Liver (tissue), 9 donors: ENCODE data around the gene DNAJC7. TPM values are rescaled to one million over a fixed set of nuclear protein-coding genes. Genes with fewer than 3 reads are reported as not detected.

Experiments
- DNase-seq: peaks from one replicate; pipeline ENCODE4 v3.0.0-alpha.2; 2017; ENCODE audit warnings: low spot score
- H3K27ac ChIP-seq, 2 donors: one replicate each; pipeline ENCODE4 v1.7.0; 2013; ENCODE audit warnings: inconsistent platforms in 2 of 2, low read length in 2 of 2, control low read depth in 1 of 2, low read depth in 1 of 2, mild to moderate bottlenecking in 1 of 2
- H3K27me3 ChIP-seq, 4 donors: one replicate each; pipeline versions ENCODE4 v1.6.1 to v1.7.0; 2013; ENCODE audit warnings: low read length in 3 of 4, inconsistent platforms in 1 of 4, mild to moderate bottlenecking in 1 of 4, moderate library complexity in 1 of 4; ENCODE audit not compliant: control insufficient read depth in 4 of 4, insufficient read depth in 4 of 4
- H3K36me3 ChIP-seq, 4 donors: one replicate each; pipeline versions ENCODE4 v1.6.1 to v1.7.0; 2013; ENCODE audit warnings: low read length in 3 of 4, mild to moderate bottlenecking in 3 of 4, low read depth in 1 of 4, moderate library complexity in 1 of 4; ENCODE audit not compliant: control insufficient read depth in 4 of 4, insufficient read depth in 3 of 4
- H3K4me1 ChIP-seq, 4 donors: one replicate each; pipeline versions ENCODE4 v1.6.1 to v1.7.0; 2013; ENCODE audit warnings: low read length in 3 of 4, mild to moderate bottlenecking in 3 of 4, moderate library complexity in 1 of 4; ENCODE audit not compliant: control insufficient read depth in 4 of 4, insufficient read depth in 4 of 4
- H3K4me3 ChIP-seq, 3 donors: one replicate each; pipeline versions ENCODE4 v1.6.1 to v1.7.0; 2013; ENCODE audit warnings: low read length in 3 of 3, control low read depth in 1 of 3, low read depth in 1 of 3, mild to moderate bottlenecking in 1 of 3
- H3K9ac ChIP-seq, 2 donors: one replicate each; pipeline ENCODE4 v1.7.0; 2013; ENCODE audit warnings: low read length in 2 of 2, mild to moderate bottlenecking in 2 of 2, moderate library complexity in 2 of 2, control low read depth in 1 of 2, low read depth in 1 of 2
- H3K9me3 ChIP-seq, 4 donors: one replicate each; pipeline versions ENCODE4 v1.6.1 to v1.7.0; 2013; ENCODE audit warnings: low read length in 3 of 4; ENCODE audit not compliant: control insufficient read depth in 4 of 4
- EGR1 ChIP-seq, 2 donors: IDR thresholded peaks; 2 replicates each; pipeline ENCODE4 v1.6.1; 2016 to 2018; ENCODE audit warnings: antibody characterized with exemption in 2 of 2, low read depth in 2 of 2
- HNF4A ChIP-seq, 2 donors: conservative IDR thresholded peaks; 2 replicates each; pipeline ENCODE4 v1.6.1; 2016; ENCODE audit warnings: antibody characterized with exemption in 2 of 2, mild to moderate bottlenecking in 2 of 2
- JUND ChIP-seq, 2 donors: IDR thresholded peaks; 2 replicates each; pipeline ENCODE4 v1.6.1; 2016; ENCODE audit warnings: antibody characterized with exemption in 2 of 2
- NR2F2 ChIP-seq: IDR thresholded peaks from 2 replicates; pipeline ENCODE4 v1.6.1; 2016; ENCODE audit warnings: antibody characterized with exemption
- RAD21 ChIP-seq, 2 donors: IDR thresholded peaks; 2 replicates each; pipeline ENCODE4 v1.6.1; 2016; ENCODE audit warnings: antibody characterized with exemption in 2 of 2, mild to moderate bottlenecking in 2 of 2
- RXRA ChIP-seq, 2 donors: IDR thresholded peaks; 2 replicates each; pipeline ENCODE4 v1.6.1; 2017 to 2018; ENCODE audit warnings: antibody characterized with exemption in 2 of 2, mild to moderate bottlenecking in 1 of 2
- TAF1 ChIP-seq: conservative IDR thresholded peaks from 2 replicates; pipeline ENCODE4 v1.6.1; 2016; ENCODE audit warnings: antibody characterized with exemption, mild to moderate bottlenecking
- YY1 ChIP-seq: IDR thresholded peaks from 2 replicates; pipeline ENCODE4 v1.6.1; 2016; ENCODE audit warnings: antibody characterized with exemption, mild to moderate bottlenecking
- WGBS: extraction: QIAGEN DNeasy Blood & Tissue Kit; methylation state at CpG from one replicate; pipeline ENCODE4 v1.1.7; 2013; 5-methylcytosine and 5-hydroxymethylcytosine counted together
- polyA plus RNA-seq, 2 donors: library from polyadenylated mRNA; stranded (reverse) in 1 of 2; unstranded in 1 of 2; fragments of 200-250 nt in 1 of 2; fragments of >200 nt in 1 of 2; fragmentation: Nextera tagmentation in 1 of 2; extraction: Ambion mirVana in 1 of 2; gene quantifications; one replicate each; pipeline versions ENCODE4 v1.2.1 to v1.2.3, GENCODE V29; 2013 to 2015
- total RNA-seq, 2 donors: library from RNA; depleted of rRNA; stranded (reverse); fragments of >200 nt; gene quantifications; one replicate each; pipeline ENCODE4 v1.2.3, GENCODE V29; 2014
- TF ChIP-seq, protein P1 (sequence below): fragments of 150-350 bp; IDR thresholded peaks from 2 replicates; pipeline ENCODE4 v1.5.1; 2017; ENCODE audit warnings: improper control_type of control experiment, low read depth, low read length; ENCODE audit not compliant: missing input control
- TF ChIP-seq, protein P2 (sequence below): IDR thresholded peaks from 2 replicates; pipeline ENCODE4 v1.6.1; 2016; ENCODE audit warnings: antibody characterized with exemption
- TF ChIP-seq, protein P3 (sequence below): IDR thresholded peaks from 2 replicates; pipeline ENCODE4 v1.6.1; 2016; ENCODE audit warnings: antibody characterized with exemption
- TF ChIP-seq, protein P4 (sequence below): IDR thresholded peaks from 2 replicates; pipeline ENCODE4 v1.6.1; 2016; ENCODE audit warnings: antibody characterized with exemption
- TF ChIP-seq, protein P5 (sequence below): IDR thresholded peaks from 2 replicates; pipeline ENCODE4 v1.6.1; 2016; ENCODE audit warnings: antibody characterized with exemption, mild to moderate bottlenecking
- donor health status: healthy.
- donor health status: healthy.
- donor health status: healthy.
- donor health status: healthy.
- donor health status: healthy.

The DNAJC7 gene
- total and polyA plus RNA-seq, 4 donors = 28.7 to 33.9 (median 30.6) TPM

DNA sequence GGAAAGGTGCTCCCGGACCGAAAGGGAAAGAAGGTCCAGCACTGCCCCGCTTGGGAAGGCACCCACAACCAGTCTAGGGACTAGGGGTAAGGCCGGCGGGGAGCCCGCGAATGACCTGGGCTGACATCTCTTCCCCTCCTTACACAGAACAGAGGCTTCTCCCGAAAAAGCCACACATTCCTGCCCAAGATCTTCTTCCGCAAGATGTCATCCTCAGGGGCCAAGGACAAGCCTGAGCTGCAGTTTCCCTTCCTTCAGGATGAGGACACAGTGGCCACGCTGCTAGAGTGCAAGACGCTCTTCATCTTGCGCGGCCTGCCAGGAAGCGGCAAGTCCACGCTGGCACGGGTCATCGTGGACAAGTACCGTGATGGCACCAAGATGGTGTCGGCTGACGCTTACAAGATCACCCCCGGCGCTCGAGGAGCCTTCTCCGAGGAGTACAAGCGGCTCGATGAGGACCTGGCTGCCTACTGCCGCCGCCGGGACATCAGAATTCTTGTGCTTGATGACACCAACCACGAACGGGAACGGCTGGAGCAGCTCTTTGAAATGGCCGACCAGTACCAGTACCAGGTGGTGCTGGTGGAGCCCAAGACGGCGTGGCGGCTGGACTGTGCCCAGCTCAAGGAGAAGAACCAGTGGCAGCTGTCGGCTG is 49.2 kb downstream of the DNAJC7 start:
- Histone ChIP-seq H3K9ac (no peak overlapping the region), H3K4me1 (peaks cover 2 to 47% (median 33%) of the 10 kb centered on the region in 4 donors), H3K36me3 (peaks cover 2 to 11% (median 8%) of the 10 kb centered on the region in 4 donors), H3K27ac (peak overlapping the region in 1 of 2 donors; percentile 88), H3K9me3 (no peaks in the 10 kb centered on the region), H3K4me3 (peak overlapping the region in 2 of 3 donors; percentile 89 to 94), H3K27me3 (no peaks in the 10 kb centered on the region)
- TF ChIP-seq RXRA (IDR thresholded peaks at IDR 0.05) (no peak), JUND (IDR thresholded peaks at IDR 0.05) (no peak)
- 93% methylated on average over 37 of the region's 37 CpGs for WGBS
- no peak for DNase-seq

DNA sequence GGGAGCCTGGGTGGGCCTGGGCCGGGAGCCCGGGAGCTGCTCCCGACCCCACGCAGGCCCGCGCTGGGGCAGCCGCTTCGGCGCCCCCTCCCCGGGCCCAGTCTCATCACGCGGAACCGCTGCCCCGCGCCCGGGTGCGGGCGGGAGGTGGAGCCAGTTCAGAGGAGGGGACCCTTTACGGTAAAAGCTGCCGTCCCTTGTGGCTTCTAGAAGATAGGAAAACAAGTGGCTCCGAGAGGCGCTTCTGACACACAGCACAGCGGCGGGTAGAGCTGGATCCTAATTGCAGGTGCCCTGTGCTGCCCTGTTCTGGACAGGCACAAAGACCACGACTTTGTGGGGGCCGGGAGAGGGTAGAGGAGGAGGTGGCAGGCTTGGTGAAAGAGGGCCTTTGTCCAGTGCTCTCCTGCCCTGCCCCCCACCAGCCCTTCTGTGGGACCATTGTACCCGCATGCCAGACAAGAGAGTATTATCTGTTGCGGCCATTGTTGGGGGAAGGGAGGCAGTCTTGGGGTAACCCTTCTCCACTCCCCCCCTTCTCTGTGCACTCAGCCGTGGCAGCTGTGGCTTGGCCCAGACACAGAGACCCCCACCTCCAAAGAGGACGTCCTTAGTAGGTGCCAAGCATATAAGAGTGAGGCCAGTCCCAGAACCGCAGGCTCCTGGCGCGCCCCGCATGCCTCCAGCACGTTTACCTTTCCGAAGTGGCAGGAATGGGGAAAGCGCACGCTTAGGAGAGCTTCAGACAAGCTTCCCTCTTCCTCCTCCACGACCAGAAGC is 49.9 kb downstream of the DNAJC7 start:
- TF ChIP-seq RAD21 (IDR thresholded peaks at IDR 0.05) (no peak), HNF4A (conservative IDR thresholded peaks at IDR 0.05) (no peak), EGR1 (IDR thresholded peaks at IDR 0.05; ENCODE audit: low read depth in 2 of 2) (no peak), RXRA (IDR thresholded peaks at IDR 0.05) (no peak)
- TF ChIP-seq, protein P1, sequence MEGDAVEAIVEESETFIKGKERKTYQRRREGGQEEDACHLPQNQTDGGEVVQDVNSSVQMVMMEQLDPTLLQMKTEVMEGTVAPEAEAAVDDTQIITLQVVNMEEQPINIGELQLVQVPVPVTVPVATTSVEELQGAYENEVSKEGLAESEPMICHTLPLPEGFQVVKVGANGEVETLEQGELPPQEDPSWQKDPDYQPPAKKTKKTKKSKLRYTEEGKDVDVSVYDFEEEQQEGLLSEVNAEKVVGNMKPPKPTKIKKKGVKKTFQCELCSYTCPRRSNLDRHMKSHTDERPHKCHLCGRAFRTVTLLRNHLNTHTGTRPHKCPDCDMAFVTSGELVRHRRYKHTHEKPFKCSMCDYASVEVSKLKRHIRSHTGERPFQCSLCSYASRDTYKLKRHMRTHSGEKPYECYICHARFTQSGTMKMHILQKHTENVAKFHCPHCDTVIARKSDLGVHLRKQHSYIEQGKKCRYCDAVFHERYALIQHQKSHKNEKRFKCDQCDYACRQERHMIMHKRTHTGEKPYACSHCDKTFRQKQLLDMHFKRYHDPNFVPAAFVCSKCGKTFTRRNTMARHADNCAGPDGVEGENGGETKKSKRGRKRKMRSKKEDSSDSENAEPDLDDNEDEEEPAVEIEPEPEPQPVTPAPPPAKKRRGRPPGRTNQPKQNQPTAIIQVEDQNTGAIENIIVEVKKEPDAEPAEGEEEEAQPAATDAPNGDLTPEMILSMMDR = no peak
- TF ChIP-seq, protein P2, sequence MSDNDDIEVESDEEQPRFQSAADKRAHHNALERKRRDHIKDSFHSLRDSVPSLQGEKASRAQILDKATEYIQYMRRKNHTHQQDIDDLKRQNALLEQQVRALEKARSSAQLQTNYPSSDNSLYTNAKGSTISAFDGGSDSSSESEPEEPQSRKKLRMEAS = no peak
- TF ChIP-seq, protein P3, sequence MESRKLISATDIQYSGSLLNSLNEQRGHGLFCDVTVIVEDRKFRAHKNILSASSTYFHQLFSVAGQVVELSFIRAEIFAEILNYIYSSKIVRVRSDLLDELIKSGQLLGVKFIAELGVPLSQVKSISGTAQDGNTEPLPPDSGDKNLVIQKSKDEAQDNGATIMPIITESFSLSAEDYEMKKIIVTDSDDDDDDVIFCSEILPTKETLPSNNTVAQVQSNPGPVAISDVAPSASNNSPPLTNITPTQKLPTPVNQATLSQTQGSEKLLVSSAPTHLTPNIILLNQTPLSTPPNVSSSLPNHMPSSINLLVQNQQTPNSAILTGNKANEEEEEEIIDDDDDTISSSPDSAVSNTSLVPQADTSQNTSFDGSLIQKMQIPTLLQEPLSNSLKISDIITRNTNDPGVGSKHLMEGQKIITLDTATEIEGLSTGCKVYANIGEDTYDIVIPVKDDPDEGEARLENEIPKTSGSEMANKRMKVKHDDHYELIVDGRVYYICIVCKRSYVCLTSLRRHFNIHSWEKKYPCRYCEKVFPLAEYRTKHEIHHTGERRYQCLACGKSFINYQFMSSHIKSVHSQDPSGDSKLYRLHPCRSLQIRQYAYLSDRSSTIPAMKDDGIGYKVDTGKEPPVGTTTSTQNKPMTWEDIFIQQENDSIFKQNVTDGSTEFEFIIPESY = no peak
- TF ChIP-seq, protein P4, sequence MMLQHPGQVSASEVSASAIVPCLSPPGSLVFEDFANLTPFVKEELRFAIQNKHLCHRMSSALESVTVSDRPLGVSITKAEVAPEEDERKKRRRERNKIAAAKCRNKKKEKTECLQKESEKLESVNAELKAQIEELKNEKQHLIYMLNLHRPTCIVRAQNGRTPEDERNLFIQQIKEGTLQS = no peak
- Histone ChIP-seq H3K36me3 (peaks cover 2 to 10% (median 8%) of the 10 kb centered on the region in 4 donors), H3K4me1 (peaks cover 0 to 40% (median 26%) of the 10 kb centered on the region in 4 donors), H3K4me3 (peak overlapping the region; percentile 89 to 94 (median 91)), H3K27me3 (no peaks in the 10 kb centered on the region), H3K27ac (peak overlapping the region; percentile 87 to 88), H3K9ac (peak overlapping the region; percentile 30 to 57), H3K9me3 (no peaks in the 10 kb centered on the region)
- 24% methylated on average over 39 of the region's 39 CpGs for WGBS
- DNase-seq = no peak

DNA sequence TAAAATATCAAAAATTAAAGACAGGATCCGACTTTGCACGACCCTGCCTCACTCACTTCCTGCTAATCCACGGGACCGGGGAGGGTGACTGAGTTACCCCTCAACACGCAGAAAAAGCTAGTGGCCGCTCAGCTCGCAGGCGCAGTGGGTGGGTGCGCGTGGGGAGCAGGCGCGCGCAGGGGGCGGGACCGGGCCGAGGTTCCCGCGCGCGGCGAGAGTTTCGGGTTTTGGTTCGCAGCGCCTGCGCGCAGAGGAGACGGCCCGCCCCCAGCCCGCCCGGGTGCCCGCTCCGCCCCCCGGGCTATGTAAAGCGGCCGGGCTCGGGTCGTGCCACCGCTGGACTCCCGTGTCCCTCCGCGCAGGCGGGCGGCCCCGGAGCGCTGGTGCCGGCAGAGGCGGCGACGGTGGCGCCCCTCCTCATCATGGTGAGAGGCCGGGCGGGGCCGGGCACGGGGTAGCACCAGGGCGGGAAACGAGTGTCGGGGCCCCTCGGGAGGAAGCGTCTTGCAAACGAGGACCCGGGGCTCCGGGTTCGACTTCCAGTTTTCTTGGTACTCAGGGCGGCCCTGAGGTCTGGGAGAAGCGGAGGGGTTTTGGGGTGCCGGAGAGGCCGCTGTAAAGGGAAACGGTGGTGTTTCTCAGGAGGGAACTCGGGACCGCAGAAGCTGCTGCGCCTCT is 50.6 kb downstream of the DNAJC7 start, which contains the start of gene CNP:
TSS of gene CNP (plus strand) at position 333 of the 678 bp plus-strand sequence. CDS start at position 423, 90 bp downstream.
- DNase-seq = peak; percentile 86
- H3K27me3 ChIP-seq = no peaks in the 10 kb centered on the region
- peaks cover 0 to 9% (median 5%) of the 10 kb centered on the region in 4 donors for H3K36me3 ChIP-seq
- H3K9me3 ChIP-seq = no peaks in the 10 kb centered on the region
- peak within 1 kb of the TSS; percentile 30 to 63 for H3K9ac ChIP-seq
- peaks cover 0 to 32% (median 22%) of the 10 kb centered on the region in 4 donors for H3K4me1 ChIP-seq
- peak within 1 kb of the TSS; percentile 89 to 94 (median 91) for H3K4me3 ChIP-seq
- H3K27ac ChIP-seq = peak within 1 kb of the TSS; percentile 87 to 88
- under 1% methylated on average over 71 of the region's 71 CpGs for WGBS
- TF ChIP-seq TAF1 = peak; percentile 34
- TF ChIP-seq, protein P5, sequence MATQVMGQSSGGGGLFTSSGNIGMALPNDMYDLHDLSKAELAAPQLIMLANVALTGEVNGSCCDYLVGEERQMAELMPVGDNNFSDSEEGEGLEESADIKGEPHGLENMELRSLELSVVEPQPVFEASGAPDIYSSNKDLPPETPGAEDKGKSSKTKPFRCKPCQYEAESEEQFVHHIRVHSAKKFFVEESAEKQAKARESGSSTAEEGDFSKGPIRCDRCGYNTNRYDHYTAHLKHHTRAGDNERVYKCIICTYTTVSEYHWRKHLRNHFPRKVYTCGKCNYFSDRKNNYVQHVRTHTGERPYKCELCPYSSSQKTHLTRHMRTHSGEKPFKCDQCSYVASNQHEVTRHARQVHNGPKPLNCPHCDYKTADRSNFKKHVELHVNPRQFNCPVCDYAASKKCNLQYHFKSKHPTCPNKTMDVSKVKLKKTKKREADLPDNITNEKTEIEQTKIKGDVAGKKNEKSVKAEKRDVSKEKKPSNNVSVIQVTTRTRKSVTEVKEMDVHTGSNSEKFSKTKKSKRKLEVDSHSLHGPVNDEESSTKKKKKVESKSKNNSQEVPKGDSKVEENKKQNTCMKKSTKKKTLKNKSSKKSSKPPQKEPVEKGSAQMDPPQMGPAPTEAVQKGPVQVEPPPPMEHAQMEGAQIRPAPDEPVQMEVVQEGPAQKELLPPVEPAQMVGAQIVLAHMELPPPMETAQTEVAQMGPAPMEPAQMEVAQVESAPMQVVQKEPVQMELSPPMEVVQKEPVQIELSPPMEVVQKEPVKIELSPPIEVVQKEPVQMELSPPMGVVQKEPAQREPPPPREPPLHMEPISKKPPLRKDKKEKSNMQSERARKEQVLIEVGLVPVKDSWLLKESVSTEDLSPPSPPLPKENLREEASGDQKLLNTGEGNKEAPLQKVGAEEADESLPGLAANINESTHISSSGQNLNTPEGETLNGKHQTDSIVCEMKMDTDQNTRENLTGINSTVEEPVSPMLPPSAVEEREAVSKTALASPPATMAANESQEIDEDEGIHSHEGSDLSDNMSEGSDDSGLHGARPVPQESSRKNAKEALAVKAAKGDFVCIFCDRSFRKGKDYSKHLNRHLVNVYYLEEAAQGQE = peak; percentile 10
- peak in 1 of 2 donors; percentile 17 for TF ChIP-seq RAD21 (IDR thresholded peaks at IDR 0.05)
- peak; percentile 10 for TF ChIP-seq YY1
- TF ChIP-seq, protein P3 = peak; percentile 97
- TF ChIP-seq NR2F2 = no peak
- TF ChIP-seq, protein P2 = no peak
